ENCODE data around the gene DNER. TPM values are rescaled to one million over a fixed set of nuclear protein-coding genes. Genes with fewer than 3 reads are reported as not detected.
"Not testable (repeated sequence)": the region's sequence is repeated elsewhere in the genome, so short reads cannot be mapped to it uniquely, and the experiment has no call there.

The DNER gene
- total RNA-seq, 2 donors from 2014 or later, result 6.2 to 32.9 TPM

DNA sequence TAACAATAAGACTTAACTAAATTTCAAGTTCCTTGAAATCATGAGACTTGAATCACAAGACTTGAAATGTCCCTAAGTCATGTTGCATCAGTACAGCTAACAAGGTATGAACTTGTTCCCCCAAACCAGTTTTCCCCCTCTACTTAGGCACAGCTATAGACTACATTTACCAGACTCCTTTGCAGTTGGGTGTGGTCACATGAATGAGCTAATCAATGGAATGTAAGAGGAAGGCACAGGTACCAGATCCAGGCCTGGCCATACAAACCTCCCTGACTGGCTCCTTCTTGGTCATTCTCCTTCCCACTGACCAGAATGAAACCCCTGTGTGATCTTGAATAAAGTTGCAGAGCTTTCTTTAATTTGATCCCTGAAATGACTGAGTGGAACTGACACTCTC, 77.8 kb downstream of the DNER start:
- intact Hi-C loops (cut with DNase I), result no loop called here
- DNase-seq (no peak), ATAC-seq (no peak)

- intact Hi-C loops (cut with DNase I), result no loop called here
- no peak for ATAC-seq
These were observed 79.0 kb downstream of the DNER start for GRCh38 chr2:229635371-229635680.

GRCh38 chr2:229634601-229635370, 79.6 kb downstream of the DNER start:
- no peak for DNase-seq

More at GRCh38 chr2:229635371-229635680, 79.0 kb downstream of the DNER start:
- DNase-seq, result no peak

DNA sequence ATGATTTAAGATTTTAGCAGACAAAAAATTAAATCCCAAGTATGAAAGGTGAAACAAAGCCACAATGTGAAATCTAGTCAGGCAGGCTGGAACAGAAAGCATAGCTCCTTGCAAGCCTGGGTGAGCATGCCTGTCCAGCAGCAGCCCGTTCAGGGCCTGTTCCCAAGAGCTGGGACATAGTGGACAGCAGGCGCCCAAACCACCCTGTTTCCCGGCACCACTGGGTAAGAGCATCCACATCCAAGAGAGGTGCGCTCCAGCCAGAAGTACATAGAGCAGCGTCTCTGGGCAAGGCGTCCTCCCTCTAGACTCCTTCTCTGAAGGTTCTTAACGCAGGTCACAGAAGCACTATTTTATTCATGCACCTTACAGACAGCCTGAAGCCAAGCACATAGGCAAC, 80.8 kb downstream of the DNER start:
- intact Hi-C loops (cut with DNase I), result no loop called here
- ATAC-seq (no peak), DNase-seq (no peak)

More at GRCh38 chr2:229634601-229635370, 79.6 kb downstream of the DNER start:
- intact Hi-C loops (cut with DNase I), result no loop called here
- no peak for ATAC-seq

- ATAC-seq, result no peak
- no peak for DNase-seq
- intact Hi-C loops (cut with DNase I), result no loop called here
These were observed 85.3 kb downstream of the DNER start for GRCh38 chr2:229629039-229629438.

- ATAC-seq, result no peak
- DNase-seq, result no peak
- intact Hi-C loops (cut with DNase I), result no loop called here
These were observed 86.6 kb downstream of the DNER start for GRCh38 chr2:229627728-229628127.

DNA sequence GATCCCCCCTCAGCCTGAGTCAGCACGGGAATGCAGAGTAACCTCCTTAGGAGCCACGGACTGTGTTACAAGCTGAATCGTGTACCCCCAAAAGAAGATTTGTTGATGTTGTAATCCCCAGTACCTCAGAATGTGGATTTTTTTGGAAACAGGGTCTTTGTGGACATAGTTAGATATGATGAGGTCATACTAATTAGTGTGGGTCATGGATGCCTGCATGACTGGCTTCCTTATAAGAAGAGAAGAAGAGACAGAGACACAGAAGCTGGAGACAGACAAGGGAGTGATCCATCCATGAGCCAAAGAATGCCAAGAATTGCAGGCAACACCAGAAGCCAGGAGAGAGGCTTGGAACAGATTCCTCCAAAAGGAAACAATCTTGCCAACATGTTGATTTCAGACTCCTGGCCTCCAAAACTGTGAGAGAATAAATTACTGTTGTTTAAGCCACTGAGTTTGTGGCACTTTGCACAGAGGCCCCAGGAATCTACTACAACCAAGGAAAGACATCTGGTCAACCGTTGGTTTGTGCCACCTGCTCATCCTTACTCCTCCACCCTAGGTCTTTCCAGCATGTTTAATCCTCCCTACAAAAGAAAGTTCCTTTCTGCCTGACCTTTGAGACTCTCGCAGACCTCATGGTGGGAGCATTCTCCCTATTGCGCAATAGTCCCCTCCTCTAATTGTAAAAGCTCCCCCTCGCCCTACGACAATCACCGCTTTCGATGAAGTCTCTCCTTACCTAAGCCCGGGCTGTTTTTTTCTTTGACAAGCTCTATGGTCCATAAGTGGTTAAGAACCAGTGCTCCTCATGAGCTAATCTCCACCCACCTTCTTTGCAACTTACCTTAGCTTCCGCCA, 91.6 kb downstream of the DNER start:
- DNase-seq (no peak), ATAC-seq (peak in 1 of 2 donors; percentile 51)
- intact Hi-C loops (cut with DNase I), result no loop called here

DNA sequence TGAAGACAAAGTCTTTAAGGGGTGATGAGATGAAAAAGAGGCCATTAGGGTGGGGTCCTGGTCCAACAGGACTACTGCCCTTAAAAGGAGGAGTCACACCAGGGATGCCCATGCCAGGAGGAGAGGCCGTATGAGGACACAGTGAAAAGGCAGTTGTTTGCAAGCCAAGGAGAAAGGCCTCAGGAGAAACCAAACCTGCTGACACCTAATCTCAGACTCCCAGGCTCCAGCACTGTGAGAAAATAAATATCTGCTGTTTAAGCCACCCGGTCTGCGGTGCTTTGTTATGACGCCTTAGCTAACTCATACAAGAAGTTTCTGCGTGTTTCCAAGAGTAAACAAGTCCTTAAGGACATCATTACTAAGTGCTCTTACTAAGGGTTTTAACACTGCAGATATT, 93.6 kb downstream of the DNER start:
- intact Hi-C loops (cut with DNase I), result no loop called here
- ATAC-seq, result peak in 1 of 2 donors; percentile 36

DNA sequence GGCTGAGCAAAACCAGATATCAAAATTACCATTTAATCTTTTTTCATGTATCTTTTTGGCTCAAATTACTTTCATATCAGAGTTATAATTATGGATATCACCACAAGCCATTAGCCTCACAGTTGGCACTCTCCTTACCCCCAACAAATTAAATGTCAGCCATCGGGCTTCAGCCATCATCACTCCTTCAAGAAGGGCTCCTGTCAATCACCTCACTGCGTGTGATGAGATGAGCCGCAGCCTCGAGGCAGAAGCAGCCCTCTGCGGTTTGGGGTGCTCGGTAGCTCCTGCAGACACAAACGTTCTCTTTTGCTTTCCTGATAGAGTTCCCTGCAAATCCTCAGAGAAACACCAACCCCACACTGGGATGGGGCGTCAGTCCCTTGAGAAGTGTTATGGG, 94.1 kb downstream of the DNER start:
- ATAC-seq (no peak), DNase-seq (no peak)
- intact Hi-C loops (cut with DNase I), result no loop called here

More for the DNA sequence above, 93.6 kb downstream of the DNER start:
- no peak for DNase-seq

DNA sequence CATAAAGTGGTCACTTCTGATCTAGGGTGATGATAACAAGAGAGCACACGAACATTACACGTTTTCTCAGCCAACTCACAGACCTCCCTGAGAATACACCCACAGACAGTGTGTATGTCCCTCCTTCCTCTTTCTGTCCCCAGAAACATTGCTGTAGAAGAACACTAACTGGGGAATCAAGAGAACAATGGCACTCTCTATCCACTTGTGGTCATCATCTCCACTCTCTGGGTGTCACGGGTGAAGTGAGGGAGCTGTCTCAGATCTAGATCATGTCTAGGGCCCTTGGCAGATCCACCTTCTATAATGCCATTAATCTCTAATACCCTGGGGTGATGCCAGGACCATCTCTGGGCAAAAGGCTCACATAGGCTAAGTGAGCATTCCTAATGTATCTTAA, 97.9 kb downstream of the DNER start:
- no peak for ATAC-seq
- intact Hi-C loops (cut with DNase I), result no loop called here
- DNase-seq, result no peak

DNA sequence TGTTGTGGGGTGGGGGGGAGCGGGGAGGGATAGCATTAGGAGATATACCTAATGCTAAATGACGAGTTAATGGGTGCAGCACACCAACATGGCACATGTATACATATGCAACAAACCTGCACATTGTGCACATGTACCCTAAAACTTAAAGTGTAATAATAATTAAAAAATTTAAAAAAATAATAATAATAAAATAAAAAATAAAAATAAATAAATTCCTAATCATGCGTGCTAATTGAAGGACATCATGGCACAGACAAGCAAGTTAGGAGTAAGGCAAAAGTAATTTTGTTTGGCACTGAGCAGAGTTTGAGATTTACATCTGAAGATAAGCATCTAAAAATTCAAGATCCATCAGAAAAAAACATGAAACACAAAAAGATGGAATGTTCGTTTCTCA, 100.3 kb downstream of the DNER start:
- intact Hi-C loops (cut with DNase I); ATAC-seq; DNase-seq: not testable (repeated sequence)

- intact Hi-C loops (cut with DNase I), result no loop called here
- no peak for DNase-seq
- no peak for ATAC-seq
These were observed 101.9 kb downstream of the DNER start for GRCh38 chr2:229612384-229612971.

DNA sequence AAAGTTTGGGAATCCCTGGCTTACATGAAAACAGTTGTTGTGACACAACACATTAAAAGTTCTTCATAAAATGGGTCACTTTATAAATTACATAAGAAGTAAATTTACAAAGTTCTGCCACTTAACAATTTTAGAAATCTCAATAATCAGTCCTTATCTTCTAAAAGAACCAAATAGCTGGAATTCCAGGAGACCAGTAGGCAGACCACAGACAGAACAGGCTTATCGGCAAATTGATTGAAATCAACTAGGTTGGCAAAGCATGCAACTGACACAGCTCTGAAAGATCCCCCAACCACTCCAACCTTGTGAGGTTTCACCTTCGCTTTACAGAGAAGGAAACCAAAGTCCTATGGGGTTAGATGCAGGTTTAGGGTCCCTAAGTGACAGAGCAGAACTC, 103.0 kb downstream of the DNER start:
- ATAC-seq (no peak), DNase-seq (no peak)
- intact Hi-C loops (cut with DNase I), result no loop called here

GRCh38 chr2:229610872-229611271, 103.5 kb downstream of the DNER start:
- no peak for ATAC-seq
- intact Hi-C loops (cut with DNase I), result no loop called here

GRCh38 chr2:229610333-229610732, 104.0 kb downstream of the DNER start:
- ATAC-seq (no peak), DNase-seq (no peak)
- intact Hi-C loops (cut with DNase I), result no loop called here

More at GRCh38 chr2:229610872-229611271, 103.5 kb downstream of the DNER start:
- no peak for DNase-seq

DNA sequence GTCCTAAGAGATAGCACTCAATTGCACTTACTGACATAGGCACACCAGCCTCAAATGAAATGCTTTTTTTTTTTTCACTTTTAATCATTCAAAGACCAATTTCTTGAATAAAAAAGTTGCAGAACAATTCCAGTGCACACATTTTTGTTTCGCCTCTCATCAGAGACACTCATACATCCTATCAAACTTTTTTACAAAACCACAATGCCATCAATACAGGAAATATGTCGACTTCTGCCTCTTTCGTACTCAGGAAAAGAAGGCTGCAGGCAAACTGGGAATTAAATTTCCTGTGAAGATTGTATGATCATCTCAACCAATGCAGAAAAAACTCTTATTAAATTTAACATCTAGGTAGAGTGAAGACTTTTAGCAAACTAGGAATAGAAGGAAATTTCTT, 112.4 kb downstream of the DNER start:
- intact Hi-C loops (cut with DNase I), result no loop called here
- DNase-seq (no peak), ATAC-seq (no peak)

DNA sequence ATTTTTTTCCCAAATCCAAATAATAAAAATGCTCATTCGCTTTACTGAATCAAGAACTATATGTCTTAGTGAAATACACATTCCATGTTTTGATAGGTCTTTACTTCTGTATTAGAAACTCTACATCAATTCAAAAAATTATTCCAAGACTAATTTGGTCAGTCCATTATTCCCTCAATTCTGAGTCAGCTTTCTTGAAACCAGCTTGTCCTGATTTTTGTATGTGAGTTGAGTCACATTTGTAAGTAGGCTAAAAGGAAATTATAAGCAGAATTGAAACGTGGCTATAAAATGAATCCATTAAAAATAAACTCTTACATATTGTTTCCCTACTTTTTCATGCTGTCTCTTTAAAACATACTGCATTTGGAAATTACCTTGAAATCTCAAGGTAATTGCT, 113.0 kb downstream of the DNER start:
- ATAC-seq (no peak), DNase-seq (no peak)
- intact Hi-C loops (cut with DNase I), result no loop called here

DNA sequence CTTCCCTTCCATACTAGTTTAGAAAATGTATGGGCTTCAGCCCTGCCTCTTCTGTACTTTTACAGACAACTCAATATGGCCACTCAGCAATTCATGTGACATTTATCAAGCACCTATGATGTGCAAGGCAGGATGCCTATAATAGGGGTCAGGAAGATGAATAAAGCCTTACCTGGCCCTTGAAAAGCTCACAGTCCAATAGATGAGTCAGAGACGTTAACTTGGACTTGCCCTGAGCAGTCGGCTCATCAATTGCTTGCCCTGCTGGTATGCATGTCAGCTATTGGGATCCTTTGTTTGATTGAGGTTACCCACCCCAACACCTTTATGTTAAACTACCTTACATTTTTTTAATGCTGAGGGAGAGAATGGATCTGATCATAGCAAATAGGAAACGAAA, 116.1 kb downstream of the DNER start:
- intact Hi-C loops (cut with DNase I), result no loop called here
- ATAC-seq (no peak), DNase-seq (no peak)

GRCh38 chr2:229596796-229597195, 117.6 kb downstream of the DNER start:
- DNase-seq (no peak), ATAC-seq (no peak)
- intact Hi-C loops (cut with DNase I), result no loop called here

- DNase-seq, result no peak
- intact Hi-C loops (cut with DNase I), result loop anchor here in 1 of 2 donors (5.0 kb wide), 1 partner anchor 121 kb away; the partner anchor contains the start of gene DNER
- no peak for ATAC-seq
These were observed 122.7 kb downstream of the DNER start for GRCh38 chr2:229591611-229592010.

All from left cardiac atrium (tissue), 4 donors.